ENCODE results near the gene ONECUT3.

Gene ONECUT3

DNA sequence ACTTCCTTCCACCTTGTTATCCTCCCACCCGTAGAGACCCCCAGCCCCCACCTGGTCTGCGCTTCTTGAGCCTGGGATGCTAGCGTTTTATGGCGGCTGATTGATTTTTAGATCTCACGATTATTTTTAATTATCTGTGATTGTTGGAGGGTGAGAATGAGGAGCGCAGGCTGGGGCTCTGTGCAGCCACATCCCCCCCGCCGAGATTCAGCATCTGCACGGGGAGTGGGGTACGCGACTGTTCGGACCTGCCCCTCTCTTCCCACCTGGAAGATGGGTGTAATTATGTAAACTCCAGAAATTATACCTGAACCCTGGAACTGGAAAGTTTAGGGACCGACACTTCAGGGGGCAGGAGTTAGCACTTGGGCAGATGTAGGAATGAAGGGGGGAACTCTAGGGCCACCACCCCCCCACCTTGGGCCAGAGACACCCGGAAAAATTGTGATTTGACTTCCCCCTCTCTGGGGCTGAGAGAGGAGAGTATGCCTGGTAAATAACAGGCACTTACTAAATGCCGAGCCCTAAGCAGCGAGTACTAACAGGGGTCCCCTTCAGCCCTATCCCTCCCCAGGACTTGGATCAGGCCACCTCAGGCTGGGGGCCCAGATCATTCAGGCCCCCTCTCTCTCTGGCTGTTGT is 1.8 kb upstream of the ONECUT3 start:
- Histone ChIP-seq H3K4me3 (ENCODE audit: low read depth in 1 of 2, low read length in 2 of 2) (peak overlapping the region in 1 of 2 donors; percentile 1), H3K4me1 (ENCODE audit: insufficient read depth, low read length) (no peaks in the 10 kb centered on the region), H3K9ac (ENCODE audit: low read length) (no peak overlapping the region), H3K27me3 (ENCODE audit: control insufficient read depth in 1 of 2, insufficient read depth in 2 of 2, low read length in 2 of 2) (peaks cover 54 to 85% of the 10 kb centered on the region in 2 donors), H3K27ac (ENCODE audit: low read depth, low read length) (no peak overlapping the region), H3K9me3 (ENCODE audit: low read length) (no peaks in the 10 kb centered on the region), H3K36me3 (ENCODE audit: insufficient read depth, low read length) (no peaks in the 10 kb centered on the region)

GRCh38 chr19:1752009-1752756 is 1.1 kb upstream of the ONECUT3 start:
- H3K9me3 ChIP-seq (ENCODE audit: low read length) = no peaks in the 10 kb centered on the region
- no peaks in the 10 kb centered on the region for H3K4me1 ChIP-seq (ENCODE audit: insufficient read depth, low read length)
- no peak overlapping the region for H3K27ac ChIP-seq (ENCODE audit: low read depth, low read length)
- peaks cover 48 to 85% of the 10 kb centered on the region in 2 donors for H3K27me3 ChIP-seq (ENCODE audit: control insufficient read depth in 1 of 2, insufficient read depth in 2 of 2, low read length in 2 of 2)
- no peak overlapping the region for H3K4me3 ChIP-seq (ENCODE audit: low read depth in 1 of 2, low read length in 2 of 2)
- H3K36me3 ChIP-seq (ENCODE audit: insufficient read depth, low read length) = no peaks in the 10 kb centered on the region
- H3K9ac ChIP-seq (ENCODE audit: low read length) = no peak overlapping the region

DNA sequence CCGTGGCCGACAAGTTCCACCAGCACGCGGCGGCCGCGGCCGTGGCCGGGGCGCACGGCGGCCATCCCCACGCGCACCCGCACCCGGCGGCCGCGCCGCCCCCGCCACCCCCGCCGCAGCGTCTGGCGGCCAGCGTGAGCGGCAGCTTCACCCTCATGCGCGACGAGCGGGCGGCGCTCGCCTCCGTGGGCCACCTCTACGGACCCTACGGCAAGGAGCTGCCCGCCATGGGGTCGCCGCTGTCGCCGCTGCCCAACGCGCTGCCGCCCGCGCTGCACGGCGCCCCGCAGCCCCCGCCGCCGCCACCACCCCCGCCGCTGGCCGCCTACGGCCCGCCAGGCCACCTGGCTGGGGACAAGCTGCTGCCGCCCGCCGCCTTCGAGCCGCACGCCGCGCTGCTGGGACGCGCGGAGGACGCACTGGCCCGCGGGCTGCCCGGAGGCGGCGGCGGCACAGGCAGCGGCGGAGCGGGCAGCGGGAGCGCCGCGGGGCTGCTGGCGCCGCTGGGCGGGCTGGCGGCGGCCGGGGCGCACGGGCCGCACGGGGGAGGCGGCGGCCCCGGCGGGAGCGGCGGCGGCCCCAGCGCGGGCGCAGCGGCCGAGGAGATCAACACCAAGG is 821 bp downstream of the ONECUT3 start:
- no peak overlapping the region for H3K27ac ChIP-seq (ENCODE audit: low read depth, low read length)
- no peaks in the 10 kb centered on the region for H3K4me1 ChIP-seq (ENCODE audit: insufficient read depth, low read length)
- H3K9ac ChIP-seq (ENCODE audit: low read length) = no peak overlapping the region
- H3K27me3 ChIP-seq (ENCODE audit: control insufficient read depth in 1 of 2, insufficient read depth in 2 of 2, low read length in 2 of 2) = peaks cover 37 to 85% of the 10 kb centered on the region in 2 donors
- H3K36me3 ChIP-seq (ENCODE audit: insufficient read depth, low read length) = no peaks in the 10 kb centered on the region
- H3K4me3 ChIP-seq (ENCODE audit: low read depth in 1 of 2, low read length in 2 of 2) = no peak overlapping the region
- H3K9me3 ChIP-seq (ENCODE audit: low read length) = no peaks in the 10 kb centered on the region

GRCh38 chr19:1754636-1755466 is 1.5 kb downstream of the ONECUT3 start:
- Histone ChIP-seq H3K27me3 (ENCODE audit: control insufficient read depth in 1 of 2, insufficient read depth in 2 of 2, low read length in 2 of 2) (peaks cover 44 to 85% of the 10 kb centered on the region in 2 donors), H3K4me1 (ENCODE audit: insufficient read depth, low read length) (no peaks in the 10 kb centered on the region), H3K4me3 (ENCODE audit: low read depth in 1 of 2, low read length in 2 of 2) (no peak overlapping the region), H3K9ac (ENCODE audit: low read length) (no peak overlapping the region), H3K36me3 (ENCODE audit: insufficient read depth, low read length) (no peaks in the 10 kb centered on the region), H3K27ac (ENCODE audit: low read depth, low read length) (no peak overlapping the region), H3K9me3 (ENCODE audit: low read length) (no peaks in the 10 kb centered on the region)

DNA sequence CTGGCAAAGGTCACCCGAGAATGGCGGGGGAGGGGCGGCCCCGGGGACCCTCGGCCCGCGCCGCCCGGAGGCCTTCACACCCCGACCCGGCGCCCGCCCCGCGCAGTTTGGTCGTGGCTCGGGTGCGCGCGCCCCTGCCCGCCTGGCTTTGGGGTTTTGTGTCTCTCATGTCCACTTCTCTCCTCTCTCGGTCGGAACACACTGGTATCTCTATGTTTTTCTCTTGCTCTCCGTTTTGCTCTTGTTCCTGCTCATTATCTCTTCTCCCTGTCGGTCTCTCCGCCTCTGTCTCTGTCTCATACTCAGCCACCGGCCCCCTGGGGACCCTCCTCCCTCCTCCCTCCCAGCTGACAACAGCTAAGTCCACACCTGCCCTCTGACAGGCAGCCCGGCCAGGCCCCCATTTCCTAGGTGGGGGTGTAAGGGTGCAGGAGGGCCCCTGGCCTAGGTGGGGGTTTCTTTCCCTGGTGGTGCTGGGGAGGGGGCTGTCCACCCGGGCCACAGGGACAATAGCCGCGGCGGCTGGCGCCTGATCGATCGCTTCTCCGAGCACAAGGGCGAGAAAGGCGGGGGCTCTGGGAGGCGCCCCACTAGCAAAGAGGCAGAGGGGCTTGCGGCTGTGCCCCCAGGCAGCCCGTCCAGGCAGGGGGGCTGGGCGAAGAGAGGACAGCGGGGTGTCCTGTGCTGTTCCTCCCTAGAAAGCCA is 2.3 kb downstream of the ONECUT3 start:
- Histone ChIP-seq H3K9me3 (ENCODE audit: low read length) (no peaks in the 10 kb centered on the region), H3K9ac (ENCODE audit: low read length) (no peak overlapping the region), H3K4me1 (ENCODE audit: insufficient read depth, low read length) (no peaks in the 10 kb centered on the region), H3K4me3 (ENCODE audit: low read depth in 1 of 2, low read length in 2 of 2) (no peak overlapping the region), H3K36me3 (ENCODE audit: insufficient read depth, low read length) (no peaks in the 10 kb centered on the region), H3K27me3 (ENCODE audit: control insufficient read depth in 1 of 2, insufficient read depth in 2 of 2, low read length in 2 of 2) (peaks cover 40 to 85% of the 10 kb centered on the region in 2 donors), H3K27ac (ENCODE audit: low read depth, low read length) (no peak overlapping the region)

DNA sequence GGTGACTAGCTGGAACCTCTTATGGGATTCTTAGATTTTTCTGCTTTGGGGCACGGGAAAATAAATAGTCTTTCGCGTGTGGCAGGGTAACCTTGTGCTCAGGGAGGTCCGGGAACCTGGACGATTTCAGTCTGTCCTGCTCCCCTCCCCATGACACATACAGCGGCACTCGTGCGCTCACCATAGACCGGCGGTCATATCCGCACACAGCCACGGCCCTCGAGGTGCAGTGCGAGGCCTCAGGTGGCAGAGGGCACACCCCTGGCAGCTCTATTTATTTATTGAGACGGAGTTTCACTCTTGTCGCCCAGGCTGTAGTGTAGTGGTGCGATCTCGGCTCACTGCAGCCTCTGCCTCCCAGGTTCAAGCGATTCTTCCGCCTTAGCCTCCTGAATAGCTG is 3.0 kb downstream of the ONECUT3 start:
- Histone ChIP-seq H3K4me3 (ENCODE audit: low read depth in 1 of 2, low read length in 2 of 2) (no peak overlapping the region), H3K27ac (ENCODE audit: low read depth, low read length) (no peak overlapping the region), H3K36me3 (ENCODE audit: insufficient read depth, low read length) (no peaks in the 10 kb centered on the region), H3K9ac (ENCODE audit: low read length) (no peak overlapping the region), H3K9me3 (ENCODE audit: low read length) (no peaks in the 10 kb centered on the region), H3K27me3 (ENCODE audit: control insufficient read depth in 1 of 2, insufficient read depth in 2 of 2, low read length in 2 of 2) (peaks cover 36 to 81% of the 10 kb centered on the region in 2 donors), H3K4me1 (ENCODE audit: insufficient read depth, low read length) (no peaks in the 10 kb centered on the region)

GRCh38 chr19:1756705-1757465 is 3.6 kb downstream of the ONECUT3 start:
- Histone ChIP-seq H3K4me3 (ENCODE audit: low read depth in 1 of 2, low read length in 2 of 2) (no peak overlapping the region), H3K36me3 (ENCODE audit: insufficient read depth, low read length) (no peaks in the 10 kb centered on the region), H3K9ac (ENCODE audit: low read length) (no peak overlapping the region), H3K4me1 (ENCODE audit: insufficient read depth, low read length) (no peaks in the 10 kb centered on the region), H3K27ac (ENCODE audit: low read depth, low read length) (no peak overlapping the region), H3K9me3 (ENCODE audit: low read length) (no peaks in the 10 kb centered on the region), H3K27me3 (ENCODE audit: control insufficient read depth in 1 of 2, insufficient read depth in 2 of 2, low read length in 2 of 2) (peaks cover 34 to 81% of the 10 kb centered on the region in 2 donors)

- Histone ChIP-seq H3K27ac (ENCODE audit: low read depth, low read length) (no peak overlapping the region), H3K9me3 (ENCODE audit: low read length) (no peaks in the 10 kb centered on the region), H3K4me1 (ENCODE audit: insufficient read depth, low read length) (no peaks in the 10 kb centered on the region), H3K9ac (ENCODE audit: low read length) (no peak overlapping the region), H3K36me3 (ENCODE audit: insufficient read depth, low read length) (no peaks in the 10 kb centered on the region), H3K27me3 (ENCODE audit: control insufficient read depth in 1 of 2, insufficient read depth in 2 of 2, low read length in 2 of 2) (peaks cover 31 to 81% of the 10 kb centered on the region in 2 donors), H3K4me3 (ENCODE audit: low read depth in 1 of 2, low read length in 2 of 2) (no peak overlapping the region)
These were observed 4.3 kb downstream of the ONECUT3 start for GRCh38 chr19:1757468-1758230.

- Histone ChIP-seq H3K9me3 (ENCODE audit: low read length) (no peaks in the 10 kb centered on the region), H3K27me3 (ENCODE audit: control insufficient read depth in 1 of 2, insufficient read depth in 2 of 2, low read length in 2 of 2) (peaks cover 31 to 81% of the 10 kb centered on the region in 2 donors), H3K4me1 (ENCODE audit: insufficient read depth, low read length) (no peaks in the 10 kb centered on the region), H3K9ac (ENCODE audit: low read length) (no peak overlapping the region), H3K27ac (ENCODE audit: low read depth, low read length) (no peak overlapping the region), H3K4me3 (ENCODE audit: low read depth in 1 of 2, low read length in 2 of 2) (no peak overlapping the region), H3K36me3 (ENCODE audit: insufficient read depth, low read length) (no peaks in the 10 kb centered on the region)
These were observed 4.9 kb downstream of the ONECUT3 start for GRCh38 chr19:1758231-1758577.
